SJSA1 (cell line): ENCODE data around the gene NCF4. TPM values are rescaled to one million over a fixed set of nuclear protein-coding genes. Genes with fewer than 3 reads are reported as not detected.

Experiments
- DNase-seq, 2 experiments: peaks; one replicate each; pipeline ENCODE4 v3.0.0-alpha.2; 2015 to 2020; ENCODE audit warnings: low spot score in 2 of 2, low read depth in 1 of 2
- H3K27ac ChIP-seq: fragments of 250-450 bp; sonication (Bioruptor Pico); 2 replicates; pipeline ENCODE4 v1.5.1; 2020; ENCODE audit warnings: mild to moderate bottlenecking, moderate library complexity
- H3K27me3 ChIP-seq: fragments of 250-450 bp; sonication (Bioruptor Pico); replicated peaks from 2 replicates; pipeline ENCODE4 v1.5.1; 2020; ENCODE audit warnings: mild to moderate bottlenecking, moderate library complexity
- H3K36me3 ChIP-seq: fragments of 250-450 bp; sonication (Bioruptor Pico); 2 replicates; pipeline ENCODE4 v1.5.1; 2020; ENCODE audit warnings: mild to moderate bottlenecking
- H3K4me1 ChIP-seq: fragments of 250-450 bp; sonication (Bioruptor Pico); replicated peaks from 2 replicates; pipeline ENCODE4 v1.6.1; 2021; ENCODE audit warnings: mild to moderate bottlenecking
- H3K4me3 ChIP-seq: fragments of 250-450 bp; sonication (Bioruptor Pico); 2 replicates; pipeline ENCODE4 v1.5.1; 2020; ENCODE audit warnings: mild to moderate bottlenecking
- H3K9me3 ChIP-seq: fragments of 250-450 bp; sonication (Bioruptor Pico); replicated peaks from 2 replicates; pipeline ENCODE4 v1.5.1; 2020; ENCODE audit warnings: mild to moderate bottlenecking
- total RNA-seq: library from RNA; depleted of rRNA; stranded (reverse); fragments of >200 nt; shearing (Covaris generic); gene quantifications from 2 replicates; pipeline ENCODE4 v1.2.3, GENCODE V29; 2014

NCF4 gene
- total RNA-seq, 1 experiment from 2014 or later: not detected

DNA sequence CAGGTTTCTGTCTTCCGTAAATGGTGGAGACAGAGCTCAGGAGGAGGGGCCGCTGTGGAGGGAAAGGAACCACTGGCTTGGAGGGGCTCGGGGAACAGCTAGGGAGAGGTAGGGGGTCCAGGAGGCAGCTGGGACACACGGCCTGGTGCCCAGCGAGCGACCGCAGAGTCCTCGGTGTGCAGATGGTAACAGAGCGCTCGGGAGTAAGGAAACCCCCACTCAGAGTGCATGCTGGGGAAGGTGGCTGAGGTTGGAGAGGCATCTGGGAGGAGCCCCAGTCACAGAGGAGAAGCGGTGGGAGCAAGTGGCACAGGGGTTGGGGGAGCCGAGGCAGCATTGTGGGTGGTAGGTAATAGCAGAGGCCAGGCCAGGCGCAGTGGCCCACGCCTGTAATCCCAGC is 10.8 kb upstream of the NCF4 start:
- Histone ChIP-seq H3K4me3 (no peak overlapping the region), H3K36me3 (no peaks in the 10 kb centered on the region), H3K27ac (no peak overlapping the region), H3K27me3 (peaks cover 11% of the 10 kb centered on the region), H3K9me3 (no peaks in the 10 kb centered on the region), H3K4me1 (no peaks in the 10 kb centered on the region)
- no peak for DNase-seq

GRCh38 chr22:36850682-36851081 is 10.1 kb upstream of the NCF4 start:
- Histone ChIP-seq H3K9me3 (no peaks in the 10 kb centered on the region), H3K27ac (no peak overlapping the region), H3K27me3 (peaks cover 15% of the 10 kb centered on the region), H3K36me3 (no peaks in the 10 kb centered on the region), H3K4me1 (no peaks in the 10 kb centered on the region), H3K4me3 (no peak overlapping the region)
- DNase-seq: no peak

GRCh38 chr22:36852056-36852973 is 8.5 kb upstream of the NCF4 start:
- no peak overlapping the region for H3K4me3 ChIP-seq
- no peaks in the 10 kb centered on the region for H3K36me3 ChIP-seq
- H3K27ac ChIP-seq: no peak overlapping the region
- DNase-seq: no peak
- H3K27me3 ChIP-seq: peaks cover 24% of the 10 kb centered on the region
- no peaks in the 10 kb centered on the region for H3K4me1 ChIP-seq
- H3K9me3 ChIP-seq: no peaks in the 10 kb centered on the region

GRCh38 chr22:36853407-36854099 is 7.3 kb upstream of the NCF4 start:
- Histone ChIP-seq H3K27ac (no peak overlapping the region), H3K36me3 (no peaks in the 10 kb centered on the region), H3K9me3 (no peaks in the 10 kb centered on the region), H3K4me1 (no peaks in the 10 kb centered on the region), H3K27me3 (peaks cover 25% of the 10 kb centered on the region), H3K4me3 (no peak overlapping the region)
- DNase-seq: peak; percentile 25 to 69

DNA sequence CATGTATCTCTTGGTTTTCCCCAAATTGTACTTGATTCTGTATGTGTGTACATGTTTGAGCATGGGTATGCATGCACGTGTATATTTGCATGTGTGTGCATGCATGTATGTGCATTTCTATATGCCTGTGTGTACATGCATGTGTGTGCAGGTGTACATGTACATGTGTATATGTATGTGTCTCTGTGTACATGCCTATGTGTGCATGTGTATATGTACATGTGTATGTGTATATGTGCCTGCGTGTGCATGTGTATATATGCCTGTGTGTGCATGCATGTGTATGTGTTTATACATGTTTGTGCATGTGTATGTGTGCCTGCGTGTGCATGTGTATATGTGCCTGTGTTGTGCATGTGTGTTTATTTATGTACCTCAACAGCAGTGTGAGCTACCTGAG is 5.3 kb upstream of the NCF4 start:
- Histone ChIP-seq H3K9me3 (no peaks in the 10 kb centered on the region), H3K27me3 (peaks cover 29% of the 10 kb centered on the region), H3K4me3 (no peak overlapping the region), H3K27ac (no peak overlapping the region), H3K36me3 (no peaks in the 10 kb centered on the region), H3K4me1 (no peaks in the 10 kb centered on the region)
- DNase-seq: no peak

DNA sequence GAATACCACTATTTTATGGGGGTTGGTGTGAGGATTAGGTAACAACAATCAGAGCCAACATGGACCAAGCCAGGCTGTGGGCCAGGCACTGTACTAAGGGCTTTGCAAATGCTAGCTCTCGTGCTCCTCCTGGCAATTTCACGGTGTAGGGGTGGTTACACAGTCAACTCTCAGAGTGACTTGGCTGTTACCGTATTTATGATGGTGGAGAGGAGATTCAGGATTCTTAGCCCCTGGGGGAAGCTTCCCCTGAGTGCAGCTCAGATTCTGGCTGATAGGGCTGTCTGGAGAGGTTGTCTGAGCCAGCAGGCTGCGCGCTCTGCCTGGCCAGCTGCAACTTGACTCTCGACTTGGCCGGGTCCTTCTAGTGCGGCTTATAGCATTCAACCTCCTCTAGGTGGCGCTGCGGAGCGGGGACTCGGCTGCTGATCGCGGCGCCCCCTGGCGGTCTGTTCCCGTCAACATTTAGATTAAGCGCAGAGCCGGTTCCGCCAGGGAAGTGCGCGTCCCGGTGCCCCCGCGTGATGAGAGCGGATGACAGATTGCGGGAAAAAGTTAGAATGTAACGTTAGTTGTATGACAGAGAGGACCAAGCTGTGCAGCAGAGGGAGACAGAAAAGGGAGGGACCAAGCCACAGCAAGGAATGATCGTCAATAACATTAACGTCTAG is 4.5 kb upstream of the NCF4 start:
- H3K9me3 ChIP-seq: no peaks in the 10 kb centered on the region

GRCh38 chr22:36856792-36857135 is 4.0 kb upstream of the NCF4 start:
- H3K36me3 ChIP-seq: no peaks in the 10 kb centered on the region
- no peak overlapping the region for H3K4me3 ChIP-seq
- H3K27ac ChIP-seq: no peak overlapping the region
- no peaks in the 10 kb centered on the region for H3K9me3 ChIP-seq
- no peaks in the 10 kb centered on the region for H3K4me1 ChIP-seq
- no peak for DNase-seq
- peaks cover 29% of the 10 kb centered on the region for H3K27me3 ChIP-seq

More for the DNA sequence above, 4.5 kb upstream of the NCF4 start:
- Histone ChIP-seq H3K27me3 (peaks cover 29% of the 10 kb centered on the region), H3K36me3 (no peaks in the 10 kb centered on the region), H3K27ac (no peak overlapping the region), H3K4me1 (no peaks in the 10 kb centered on the region), H3K4me3 (no peak overlapping the region)
- peak; percentile 58 to 85 for DNase-seq

DNA sequence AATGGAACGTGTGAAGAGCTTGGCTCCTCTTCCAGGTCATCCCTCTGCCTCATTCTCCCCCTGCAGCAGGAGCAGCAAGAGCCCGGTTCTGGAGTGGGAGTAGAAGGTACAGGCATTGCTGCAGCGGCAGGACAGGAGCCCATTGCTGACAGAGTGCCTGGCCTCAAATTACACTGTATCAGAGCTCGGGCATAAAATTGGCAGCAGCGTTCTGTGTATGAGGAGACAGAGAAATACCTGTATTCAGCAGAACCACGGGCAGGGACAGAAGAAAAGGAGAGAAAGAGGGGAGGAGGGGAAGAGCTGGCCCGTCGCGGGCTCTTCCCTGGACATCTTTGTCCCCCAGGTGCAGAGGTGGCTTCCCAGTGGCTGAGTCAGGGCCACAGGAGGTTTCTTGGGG is 2.6 kb upstream of the NCF4 start:
- no peaks in the 10 kb centered on the region for H3K4me1 ChIP-seq
- DNase-seq: no peak
- no peak overlapping the region for H3K4me3 ChIP-seq
- H3K36me3 ChIP-seq: no peaks in the 10 kb centered on the region
- H3K27ac ChIP-seq: no peak overlapping the region
- H3K27me3 ChIP-seq: peaks cover 29% of the 10 kb centered on the region
- H3K9me3 ChIP-seq: no peaks in the 10 kb centered on the region

DNA sequence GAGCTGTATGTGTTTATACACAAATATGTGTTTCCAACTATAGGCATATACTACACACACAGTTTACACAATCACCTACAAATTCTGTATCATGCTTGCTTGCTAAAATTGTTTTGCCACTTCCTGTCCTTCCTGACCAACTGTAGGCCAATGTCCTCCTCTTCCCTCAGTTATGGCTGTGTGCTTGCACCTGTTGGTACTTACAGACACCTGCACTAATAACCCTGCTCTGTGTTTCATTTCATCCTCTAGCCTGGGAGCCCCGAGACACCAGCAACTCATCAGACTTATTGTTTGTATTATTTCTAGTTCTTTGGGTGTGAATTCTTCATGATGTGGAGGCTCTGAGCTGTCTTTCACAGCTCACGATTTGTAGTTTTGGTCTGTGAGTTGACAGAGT is 1.8 kb upstream of the NCF4 start:
- Histone ChIP-seq H3K9me3 (no peaks in the 10 kb centered on the region), H3K36me3 (no peaks in the 10 kb centered on the region), H3K27ac (no peak overlapping the region), H3K27me3 (peaks cover 29% of the 10 kb centered on the region), H3K4me3 (no peak overlapping the region), H3K4me1 (no peaks in the 10 kb centered on the region)
- DNase-seq: no peak

DNA sequence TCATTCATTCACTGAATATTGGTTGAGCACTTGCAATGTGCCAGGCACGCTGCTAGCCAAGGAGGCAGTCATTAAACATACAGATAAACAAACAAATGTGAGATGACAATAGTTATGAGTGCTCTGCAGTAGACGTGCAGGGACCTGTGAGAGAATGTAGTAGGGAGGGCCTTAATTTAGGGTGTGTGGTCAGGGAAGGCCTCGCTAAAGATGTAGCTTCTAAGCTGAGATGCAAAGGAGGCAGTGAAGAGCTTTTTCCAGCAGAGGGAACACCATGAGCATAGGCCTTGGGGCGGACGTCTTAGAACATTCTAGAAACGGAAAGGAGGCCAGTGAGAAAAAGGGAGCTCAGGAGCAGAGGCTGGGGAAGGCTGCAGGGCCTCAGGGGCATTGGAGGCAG is 789 bp upstream of the NCF4 start:
- Histone ChIP-seq H3K27ac (no peak overlapping the region), H3K4me1 (no peaks in the 10 kb centered on the region), H3K27me3 (peaks cover 29% of the 10 kb centered on the region), H3K9me3 (no peaks in the 10 kb centered on the region), H3K4me3 (no peak overlapping the region), H3K36me3 (no peaks in the 10 kb centered on the region)
- DNase-seq: no peak

DNA sequence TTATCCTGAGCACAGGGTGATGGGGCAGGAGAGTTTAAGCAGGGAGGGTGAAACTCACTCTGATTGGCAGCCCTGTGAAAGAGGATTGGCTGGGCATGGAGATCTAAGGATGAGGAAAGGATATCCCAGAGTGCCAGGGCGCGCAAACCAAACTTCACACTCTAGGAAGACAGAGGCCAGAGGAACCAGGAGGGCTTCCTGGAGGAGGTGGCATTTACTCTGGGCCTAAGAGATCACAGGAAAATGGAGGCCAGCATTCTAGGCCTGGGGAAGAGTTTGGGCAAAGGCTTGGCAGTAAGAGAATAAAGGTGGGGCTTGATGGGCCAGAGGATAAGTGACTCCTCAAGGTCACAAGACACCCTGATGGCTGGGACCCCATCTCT is 377 bp upstream of the NCF4 start:
- H3K27ac ChIP-seq: no peak overlapping the region
- no peak for DNase-seq
- H3K36me3 ChIP-seq: no peaks in the 10 kb centered on the region
- no peaks in the 10 kb centered on the region for H3K4me1 ChIP-seq
- H3K9me3 ChIP-seq: no peaks in the 10 kb centered on the region
- no peak overlapping the region for H3K4me3 ChIP-seq
- peaks cover 28% of the 10 kb centered on the region for H3K27me3 ChIP-seq

DNA sequence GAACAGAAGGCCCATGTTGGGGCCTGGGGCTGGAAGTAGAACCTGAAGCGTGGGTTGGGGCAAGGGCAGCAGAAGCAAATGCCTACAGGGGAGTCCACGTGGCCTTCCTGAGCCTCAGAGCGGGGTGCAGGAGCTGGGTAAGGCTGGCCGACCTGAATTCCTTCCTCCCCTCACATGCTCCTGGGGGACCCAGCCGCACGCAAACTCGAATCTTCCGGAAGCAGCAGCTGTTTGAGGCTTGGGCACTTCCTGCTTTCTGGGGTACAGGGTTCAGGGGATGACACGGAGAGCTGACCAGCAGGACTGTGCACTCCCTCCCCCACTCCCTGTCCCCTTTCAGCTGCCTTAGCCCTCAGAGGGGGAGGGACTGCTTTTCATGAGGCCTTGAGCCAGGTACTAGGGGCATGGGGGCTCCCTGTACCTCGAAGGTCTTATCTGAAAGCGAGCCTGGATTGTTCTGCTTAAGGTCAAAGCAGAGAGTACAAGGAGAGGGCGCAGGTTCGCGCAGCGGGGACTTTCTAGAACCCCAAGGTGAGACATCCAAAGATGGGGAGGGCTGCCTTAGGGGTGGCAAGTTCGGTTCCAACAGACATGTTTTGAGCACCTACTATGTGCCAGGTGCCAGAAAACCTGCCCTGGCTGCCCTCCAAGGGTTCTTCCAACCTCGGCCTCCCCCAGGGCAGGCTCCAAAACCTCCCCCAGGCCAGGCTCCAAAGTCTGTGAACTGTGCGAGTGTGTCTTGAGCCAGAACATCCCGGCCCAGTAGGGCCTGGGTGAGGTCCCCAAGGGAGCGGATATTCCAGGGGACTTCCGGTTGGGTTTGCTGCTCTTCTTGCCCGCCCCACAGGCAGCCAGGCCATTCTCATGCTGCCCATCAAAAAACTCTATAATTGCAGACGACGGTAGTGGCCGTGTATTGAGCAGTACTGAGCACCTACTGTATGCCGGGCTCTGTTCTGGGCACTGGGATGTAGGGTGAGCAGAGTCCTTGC is 1.7 kb downstream of the NCF4 start:
- no peak for DNase-seq
- H3K27ac ChIP-seq: no peak overlapping the region
- H3K4me1 ChIP-seq: no peaks in the 10 kb centered on the region
- no peaks in the 10 kb centered on the region for H3K9me3 ChIP-seq
- no peak overlapping the region for H3K4me3 ChIP-seq
- no peaks in the 10 kb centered on the region for H3K36me3 ChIP-seq
- peaks cover 14% of the 10 kb centered on the region for H3K27me3 ChIP-seq

GRCh38 chr22:36863281-36863680 is 2.5 kb downstream of the NCF4 start:
- Histone ChIP-seq H3K27me3 (peaks cover 7% of the 10 kb centered on the region), H3K9me3 (no peaks in the 10 kb centered on the region), H3K4me3 (no peak overlapping the region), H3K27ac (no peak overlapping the region), H3K4me1 (no peaks in the 10 kb centered on the region), H3K36me3 (no peaks in the 10 kb centered on the region)
- DNase-seq: no peak
